OCI-LY3 (cell line): ENCODE results near the gene EFNA1.

Experiments
- H2AFZ ChIP-seq: fragments of 200-600, 300-600 bp; shearing (Covaris generic); 2 replicates; pipeline ENCODE4 v1.6.0; 2014; ENCODE audit warnings: antibody characterized with exemption, low read depth, low read length
- H3K27ac ChIP-seq: fragments of 200-600, 300-600 bp; sonication (generic); 2 replicates; pipeline ENCODE4 v1.5.1; 2014; ENCODE audit warnings: mild to moderate bottlenecking, low read length, moderate library complexity, mixed read lengths
- H3K27me3 ChIP-seq: fragments of 200-600, 300-600 bp; sonication (generic); 2 replicates; pipeline ENCODE4 v1.6.1; 2014; ENCODE audit warnings: low read depth, low read length, mixed read lengths
- H3K36me3 ChIP-seq: fragments of 200-600, 300-600 bp; sonication (generic); replicated peaks from 2 replicates; pipeline ENCODE3; 2014; ENCODE audit warnings: low read depth, low read length, mixed read lengths
- H3K4me1 ChIP-seq: fragments of 300-600, 200-600 bp; sonication (generic); 2 replicates; pipeline ENCODE4 v1.6.1; 2014; ENCODE audit warnings: low read length, mixed read lengths
- H3K4me2 ChIP-seq: fragments of 200-600, 300-600 bp; sonication (generic); 2 replicates; pipeline ENCODE4 v1.6.1; 2014; ENCODE audit warnings: low read length, mixed read lengths
- H3K4me3 ChIP-seq: fragments of 300-600, 200-600 bp; sonication (generic); 2 replicates; pipeline ENCODE4 v1.5.1; 2014; ENCODE audit warnings: antibody characterized with exemption, mild to moderate bottlenecking, low read length, moderate library complexity
- H3K79me2 ChIP-seq: fragments of 300-600, 200-600 bp; shearing (Covaris generic); 2 replicates; pipeline ENCODE4 v1.6.1; 2014; ENCODE audit warnings: mild to moderate bottlenecking, low read length, mixed read lengths
- H3K9ac ChIP-seq: fragments of 300-600, 200-600 bp; shearing (Covaris generic); 2 replicates; pipeline ENCODE4 v1.6.0; 2014; ENCODE audit warnings: mild to moderate bottlenecking, low read length, moderate library complexity
- H3K9me3 ChIP-seq: fragments of 200-600, 300-600 bp; shearing (Covaris generic); 2 replicates; pipeline ENCODE4 v1.6.1; 2014; ENCODE audit warnings: low read length, mixed read lengths; ENCODE audit not compliant: insufficient read depth
- H4K20me1 ChIP-seq: fragments of 200-600, 300-600 bp; sonication (generic); 2 replicates; pipeline ENCODE4 v1.6.1; 2016; ENCODE audit warnings: low read length, mixed read lengths; ENCODE audit not compliant: insufficient read depth
- EZH2phosphoT487 ChIP-seq: fragments of 200-600 bp; shearing (Covaris generic); IDR thresholded peaks from 2 replicates; pipeline ENCODE4 v1.6.1; 2018; ENCODE audit warnings: antibody characterized with exemption, mixed run types, low read depth
- TF ChIP-seq, protein P1 (sequence below): fragments of 200-600, 300-600 bp; sonication (generic); IDR thresholded peaks from 2 replicates; pipeline ENCODE4 v1.5.1; 2014; ENCODE audit warnings: antibody characterized with exemption, low read length, low read depth

EFNA1 gene

GRCh38 chr1:155128755-155129473 lies 1.2 kb downstream of the EFNA1 start:
- peaks cover 31% of the 10 kb centered on the region for H3K27me3 ChIP-seq
- no peak overlapping the region for H3K4me2 ChIP-seq
- no peaks in the 10 kb centered on the region for H3K36me3 ChIP-seq
- no peak overlapping the region for H3K9ac ChIP-seq
- H3K4me1 ChIP-seq, result peaks cover 9% of the 10 kb centered on the region; the same call in 1 of the 2 replicates
- H3K4me3 ChIP-seq, result no peak overlapping the region
- no peaks in the 10 kb centered on the region for H4K20me1 ChIP-seq
- TF ChIP-seq, protein P1, sequence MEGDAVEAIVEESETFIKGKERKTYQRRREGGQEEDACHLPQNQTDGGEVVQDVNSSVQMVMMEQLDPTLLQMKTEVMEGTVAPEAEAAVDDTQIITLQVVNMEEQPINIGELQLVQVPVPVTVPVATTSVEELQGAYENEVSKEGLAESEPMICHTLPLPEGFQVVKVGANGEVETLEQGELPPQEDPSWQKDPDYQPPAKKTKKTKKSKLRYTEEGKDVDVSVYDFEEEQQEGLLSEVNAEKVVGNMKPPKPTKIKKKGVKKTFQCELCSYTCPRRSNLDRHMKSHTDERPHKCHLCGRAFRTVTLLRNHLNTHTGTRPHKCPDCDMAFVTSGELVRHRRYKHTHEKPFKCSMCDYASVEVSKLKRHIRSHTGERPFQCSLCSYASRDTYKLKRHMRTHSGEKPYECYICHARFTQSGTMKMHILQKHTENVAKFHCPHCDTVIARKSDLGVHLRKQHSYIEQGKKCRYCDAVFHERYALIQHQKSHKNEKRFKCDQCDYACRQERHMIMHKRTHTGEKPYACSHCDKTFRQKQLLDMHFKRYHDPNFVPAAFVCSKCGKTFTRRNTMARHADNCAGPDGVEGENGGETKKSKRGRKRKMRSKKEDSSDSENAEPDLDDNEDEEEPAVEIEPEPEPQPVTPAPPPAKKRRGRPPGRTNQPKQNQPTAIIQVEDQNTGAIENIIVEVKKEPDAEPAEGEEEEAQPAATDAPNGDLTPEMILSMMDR, result no peak
- TF ChIP-seq EZH2phosphoT487, result no peak
- no peak overlapping the region for H3K27ac ChIP-seq
- no peak overlapping the region for H2AFZ ChIP-seq
- H3K79me2 ChIP-seq, result no peaks in the 10 kb centered on the region
- H3K9me3 ChIP-seq, result no peaks in the 10 kb centered on the region

GRCh38 chr1:155130272-155131006 lies 2.8 kb downstream of the EFNA1 start:
- no peaks in the 10 kb centered on the region for H4K20me1 ChIP-seq
- H3K79me2 ChIP-seq, result peaks cover 7% of the 10 kb centered on the region
- H3K4me1 ChIP-seq, result peaks cover 16% of the 10 kb centered on the region
- no peak for TF ChIP-seq EZH2phosphoT487
- TF ChIP-seq, protein P1, result no peak
- H2AFZ ChIP-seq, result no peak overlapping the region
- H3K36me3 ChIP-seq, result no peaks in the 10 kb centered on the region
- H3K9ac ChIP-seq, result no peak overlapping the region
- H3K4me2 ChIP-seq, result no peak overlapping the region
- H3K27me3 ChIP-seq, result peaks cover 24% of the 10 kb centered on the region
- H3K9me3 ChIP-seq, result no peaks in the 10 kb centered on the region
- no peak overlapping the region for H3K27ac ChIP-seq
- no peak overlapping the region for H3K4me3 ChIP-seq

DNA sequence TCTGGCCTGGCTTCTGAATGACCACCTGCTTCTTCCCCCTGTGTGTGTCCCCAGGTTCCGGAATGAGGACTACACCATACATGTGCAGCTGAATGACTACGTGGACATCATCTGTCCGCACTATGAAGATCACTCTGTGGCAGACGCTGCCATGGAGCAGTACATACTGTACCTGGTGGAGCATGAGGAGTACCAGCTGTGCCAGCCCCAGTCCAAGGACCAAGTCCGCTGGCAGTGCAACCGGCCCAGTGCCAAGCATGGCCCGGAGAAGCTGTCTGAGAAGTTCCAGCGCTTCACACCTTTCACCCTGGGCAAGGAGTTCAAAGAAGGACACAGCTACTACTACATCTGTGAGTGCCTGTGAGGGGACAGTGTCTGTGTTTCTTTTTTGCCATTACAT lies 3.6 kb downstream of the EFNA1 start:
- TF ChIP-seq, protein P1, result no peak
- TF ChIP-seq EZH2phosphoT487, result no peak
- Histone ChIP-seq H2AFZ (no peak overlapping the region), H3K27ac (no peak overlapping the region), H3K27me3 (peaks cover 24% of the 10 kb centered on the region), H3K79me2 (peaks cover 7% of the 10 kb centered on the region), H3K9me3 (no peaks in the 10 kb centered on the region), H3K9ac (no peak overlapping the region), H3K36me3 (no peaks in the 10 kb centered on the region), H3K4me2 (no peak overlapping the region), H3K4me3 (no peak overlapping the region), H3K4me1 (peaks cover 16% of the 10 kb centered on the region), H4K20me1 (no peaks in the 10 kb centered on the region)

GRCh38 chr1:155131856-155132255 lies 4.2 kb downstream of the EFNA1 start:
- Histone ChIP-seq H2AFZ (no peak overlapping the region), H3K27me3 (peaks cover 21% of the 10 kb centered on the region), H3K4me3 (no peak overlapping the region), H3K36me3 (no peaks in the 10 kb centered on the region), H3K9ac (no peak overlapping the region), H3K9me3 (no peaks in the 10 kb centered on the region), H4K20me1 (no peaks in the 10 kb centered on the region), H3K4me1 (peaks cover 18% of the 10 kb centered on the region), H3K4me2 (no peak overlapping the region), H3K79me2 (peaks cover 11% of the 10 kb centered on the region), H3K27ac (no peak overlapping the region)
- no peak for TF ChIP-seq EZH2phosphoT487
- TF ChIP-seq, protein P1, result no peak
